Measurements from ENCODE around the gene PSMD3.

DNA sequence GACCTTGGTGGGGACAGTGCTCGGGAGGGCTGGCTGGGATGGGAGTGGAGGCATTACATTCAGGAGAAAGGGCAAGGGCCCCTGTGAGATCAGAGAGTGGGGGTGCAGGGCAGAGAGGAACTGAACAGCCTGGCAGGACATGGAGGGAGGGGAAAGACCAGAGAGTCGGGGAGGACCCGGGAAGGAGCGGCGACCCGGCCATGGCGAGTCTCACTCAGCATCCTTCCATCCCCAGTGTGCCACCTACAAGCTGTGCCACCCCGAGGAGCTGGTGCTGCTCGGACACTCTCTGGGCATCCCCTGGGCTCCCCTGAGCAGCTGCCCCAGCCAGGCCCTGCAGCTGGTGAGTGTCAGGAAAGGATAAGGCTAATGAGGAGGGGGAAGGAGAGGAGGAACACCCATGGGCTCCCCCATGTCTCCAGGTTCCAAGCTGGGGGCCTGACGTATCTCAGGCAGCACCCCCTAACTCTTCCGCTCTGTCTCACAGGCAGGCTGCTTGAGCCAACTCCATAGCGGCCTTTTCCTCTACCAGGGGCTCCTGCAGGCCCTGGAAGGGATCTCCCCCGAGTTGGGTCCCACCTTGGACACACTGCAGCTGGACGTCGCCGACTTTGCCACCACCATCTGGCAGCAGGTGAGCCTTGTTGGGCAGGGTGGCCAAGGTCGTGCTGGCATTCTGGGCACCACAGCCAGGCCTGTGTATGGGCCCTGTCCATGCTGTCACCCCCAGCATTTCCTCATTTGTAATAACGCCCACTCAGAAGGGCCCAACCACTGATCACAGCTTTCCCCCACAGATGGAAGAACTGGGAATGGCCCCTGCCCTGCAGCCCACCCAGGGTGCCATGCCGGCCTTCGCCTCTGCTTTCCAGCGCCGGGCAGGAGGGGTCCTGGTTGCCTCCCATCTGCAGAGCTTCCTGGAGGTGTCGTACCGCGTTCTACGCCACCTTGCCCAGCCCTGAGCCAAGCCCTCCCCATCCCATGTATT lies 35.7 kb downstream of the PSMD3 start:
- TF ChIP-seq CTCF (IDR thresholded peaks at IDR 0.05): no peak
- TF ChIP-seq POLR2A (IDR thresholded peaks at IDR 0.05): no peak

Measured in Peyer's patch (tissue), 4 donors.